ENCODE measurements around the gene SSH3.

Gene SSH3

GRCh38 chr11:67302571-67303131 lies 679 bp upstream of the SSH3 start:
- peak; percentile 4 for ATAC-seq
- TF ChIP-seq ESRRG (CRISPR knock-in tag; IDR thresholded peaks at IDR 0.05): no peak
- TF ChIP-seq RARB (CRISPR knock-in tag; IDR thresholded peaks at IDR 0.05): no peak
- no peak for TF ChIP-seq TSHZ2 (CRISPR knock-in tag; IDR thresholded peaks at IDR 0.05)
- no peak for TF ChIP-seq GLIS3 (CRISPR knock-in tag; IDR thresholded peaks at IDR 0.05)
- no peak for TF ChIP-seq ARNTL (CRISPR knock-in tag; IDR thresholded peaks at IDR 0.05; ENCODE audit: borderline replicate concordance, low read depth)
- no peak for TF ChIP-seq OSR1 (CRISPR knock-in tag; IDR thresholded peaks at IDR 0.05)

- TF ChIP-seq GLIS3 (CRISPR knock-in tag; IDR thresholded peaks at IDR 0.05) (no peak), TCF4 (CRISPR knock-in tag; IDR thresholded peaks at IDR 0.05; ENCODE audit: borderline replicate concordance) (no peak), ESRRG (CRISPR knock-in tag; IDR thresholded peaks at IDR 0.05) (no peak), CSRNP3 (CRISPR knock-in tag; IDR thresholded peaks at IDR 0.05) (no peak), POU6F1 (CRISPR knock-in tag; IDR thresholded peaks at IDR 0.05; ENCODE audit: borderline replicate concordance, low read depth) (no peak), PPARA (CRISPR knock-in tag; IDR thresholded peaks at IDR 0.05; ENCODE audit: borderline replicate concordance) (no peak), RARB (CRISPR knock-in tag; IDR thresholded peaks at IDR 0.05) (no peak), TSHZ2 (CRISPR knock-in tag; IDR thresholded peaks at IDR 0.05) (no peak), CSDC2 (CRISPR knock-in tag; IDR thresholded peaks at IDR 0.05) (no peak)
- peak; percentile 49 for ATAC-seq
Observed at GRCh38 chr11:67303835-67304411, 593 bp downstream of the SSH3 start.

- no peak for TF ChIP-seq CSRNP3 (CRISPR knock-in tag; IDR thresholded peaks at IDR 0.05)
- no peak for TF ChIP-seq GLIS3 (CRISPR knock-in tag; IDR thresholded peaks at IDR 0.05)
- TF ChIP-seq ESRRG (CRISPR knock-in tag; IDR thresholded peaks at IDR 0.05): no peak
- TF ChIP-seq ZNF70 (CRISPR knock-in tag; IDR thresholded peaks at IDR 0.05): no peak
- no peak for TF ChIP-seq POU6F1 (CRISPR knock-in tag; IDR thresholded peaks at IDR 0.05; ENCODE audit: borderline replicate concordance, low read depth)
- no peak for TF ChIP-seq BACH2 (CRISPR knock-in tag; IDR thresholded peaks at IDR 0.05; ENCODE audit: borderline replicate concordance)
- TF ChIP-seq CREB5 (CRISPR knock-in tag; IDR thresholded peaks at IDR 0.05; ENCODE audit: low read depth): no peak
Observed at GRCh38 chr11:67304511-67305113, 1.3 kb downstream of the SSH3 start.

More at GRCh38 chr11:67304511-67305113, 1.3 kb downstream of the SSH3 start:
- no peak for ATAC-seq
